ENCODE results near the gene PPFIA4.

- TF ChIP-seq POLR2A (IDR thresholded peaks at IDR 0.05) (no peak), CTCF (IDR thresholded peaks at IDR 0.05) (no peak), EP300 (IDR thresholded peaks at IDR 0.05) (no peak)
Observed at GRCh38 chr1:203011582-203011981, 14.7 kb upstream of the PPFIA4 start.
